Measurements from ENCODE around the gene CYRIA.

- TF ChIP-seq CTCF (IDR thresholded peaks at IDR 0.05; ENCODE audit: extremely low read depth in 1 of 2, insufficient read depth in 1 of 2, low read depth in 1 of 2, low read length in 2 of 2) (no peak), POLR2AphosphoS5 (IDR thresholded peaks at IDR 0.05; ENCODE audit: insufficient read depth, low read depth, low read length) (no peak), POLR2A (IDR thresholded peaks at IDR 0.05; ENCODE audit: low read depth, low read length) (no peak), MYC (IDR thresholded peaks at IDR 0.05; ENCODE audit: low read depth, low read length) (no peak), EZH2 (IDR thresholded peaks at IDR 0.05; ENCODE audit: borderline replicate concordance, low read depth, low read length, severe bottlenecking) (no peak)
Observed at GRCh38 chr2:16629770-16630169, 35.9 kb downstream of the CYRIA start.
